WTC11 (cell line): ENCODE measurements around the gene MLPH.

Source experiments
- CREB1 ChIP-seq: sonication (generic); formaldehyde crosslinking; IDR thresholded peaks from 2 replicates; pipeline ENCODE4 v1.8.0; 2023; ENCODE audit warnings: mild to moderate bottlenecking, missing genetic modification reagents
- CTCF ChIP-seq: fragments of 200-600 bp; IDR thresholded peaks from 2 replicates; pipeline ENCODE4 v1.8.0; 2022; ENCODE audit warnings: antibody characterized with exemption
- NR2C2 ChIP-seq: sonication (generic); formaldehyde crosslinking; IDR thresholded peaks from 2 replicates; pipeline ENCODE4 v1.8.0; 2022; ENCODE audit warnings: mild to moderate bottlenecking, missing genetic modification reagents
- USF2 ChIP-seq: sonication (generic); formaldehyde crosslinking; IDR thresholded peaks from 2 replicates; pipeline ENCODE4 v1.8.1; 2023; ENCODE audit warnings: mild to moderate bottlenecking, missing genetic modification reagents, moderate library complexity

DNA sequence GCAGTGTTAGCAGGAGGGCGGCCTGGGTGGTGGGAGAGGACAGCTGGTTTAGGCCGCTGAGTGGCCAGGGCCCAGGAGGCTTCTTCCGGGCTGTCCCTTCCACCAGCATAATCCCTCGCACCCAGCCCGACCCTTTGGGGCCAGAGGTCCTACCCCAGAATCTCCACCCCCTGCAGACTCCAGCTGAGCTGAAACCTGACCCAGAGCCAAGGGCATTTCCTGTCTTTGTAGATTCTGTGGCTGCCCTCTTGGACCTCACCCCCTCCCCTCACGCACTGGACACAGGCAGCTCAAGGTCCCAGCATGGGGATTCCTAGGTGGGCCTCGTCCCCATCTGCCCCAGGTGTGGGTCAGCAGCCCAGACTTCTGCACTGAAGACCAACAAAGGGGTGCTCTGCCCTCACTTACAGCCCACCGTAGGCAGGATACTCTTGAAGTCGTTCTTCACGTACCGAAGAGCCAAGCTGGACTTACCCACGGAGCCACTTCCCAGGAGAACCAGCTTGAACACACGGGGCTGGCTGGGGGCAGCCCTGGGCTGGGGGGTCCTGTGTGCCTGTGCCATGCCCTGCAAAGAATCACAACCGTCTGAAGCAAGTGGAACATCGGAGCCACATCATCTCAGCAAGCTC is 98.7 kb downstream of the MLPH start:
- TF ChIP-seq USF2 (CRISPR knock-in tag) (no peak), NR2C2 (no peak), CTCF (no peak), CREB1 (CRISPR knock-in tag) (no peak)
